Choroid plexus epithelial cell (primary cell): ENCODE measurements around the gene RTN4R.

Experiments used
- DNase-seq: peaks from one replicate; pipeline ENCODE4 v3.0.0-alpha.2; 2010; ENCODE audit warnings: low read depth
- H3K4me3 ChIP-seq: 2 replicates; pipeline ENCODE4 v1.5.1; 2011; ENCODE audit warnings: low read depth, mild to moderate bottlenecking, control low read depth, low read length, moderate library complexity
- CTCF ChIP-seq: conservative IDR thresholded peaks from 2 replicates; pipeline ENCODE4 v1.5.1; 2011; ENCODE audit warnings: low read depth, mild to moderate bottlenecking, control low read depth, inconsistent platforms, low read length, moderate library complexity

RTN4R gene

GRCh38 chr22:20231514-20232236 is 36.4 kb downstream of the RTN4R start:
- TF ChIP-seq CTCF = no peak

GRCh38 chr22:20230777-20231420 is 37.2 kb downstream of the RTN4R start:
- no peak for TF ChIP-seq CTCF
- H3K4me3 ChIP-seq = no peak overlapping the region
- DNase-seq = no peak

More at GRCh38 chr22:20231514-20232236, 36.4 kb downstream of the RTN4R start:
- no peak overlapping the region for H3K4me3 ChIP-seq
- no peak for DNase-seq

GRCh38 chr22:20229916-20230775 is 38.0 kb downstream of the RTN4R start:
- H3K4me3 ChIP-seq = no peak overlapping the region
- no peak for DNase-seq
- TF ChIP-seq CTCF = no peak

GRCh38 chr22:20228939-20229272 is 39.2 kb downstream of the RTN4R start:
- no peak overlapping the region for H3K4me3 ChIP-seq
- no peak for DNase-seq
- no peak for TF ChIP-seq CTCF

GRCh38 chr22:20228055-20228938 is 39.8 kb downstream of the RTN4R start:
- no peak for TF ChIP-seq CTCF
- DNase-seq = no peak
- H3K4me3 ChIP-seq = no peak overlapping the region

- H3K4me3 ChIP-seq = no peak overlapping the region
- no peak for TF ChIP-seq CTCF
- DNase-seq = no peak
These were observed 40.8 kb downstream of the RTN4R start for GRCh38 chr22:20227363-20227762.
